ENCODE results near the gene TUBG2.

DNA sequence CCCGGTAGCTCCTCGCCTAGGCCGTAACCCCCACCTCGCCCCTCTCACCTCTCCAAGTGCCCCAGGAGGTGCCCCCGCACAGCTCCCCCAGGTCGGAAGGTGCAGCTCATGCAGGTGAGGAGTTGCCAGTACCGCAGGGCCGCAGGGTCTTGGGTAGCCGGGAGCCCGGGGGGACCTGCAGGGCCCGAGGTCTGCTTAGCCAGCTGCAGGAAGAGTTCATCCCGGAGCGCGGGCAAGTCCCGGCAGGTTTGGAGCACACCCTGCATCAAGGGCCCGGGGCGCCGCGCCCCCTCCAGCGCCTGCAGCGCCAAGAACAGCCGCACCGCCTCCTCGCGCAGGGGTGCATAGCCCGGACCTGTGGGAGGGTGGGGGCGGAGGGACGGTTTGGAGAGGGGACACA lies 13.0 kb downstream of the TUBG2 start:
- TF ChIP-seq CHD2 (IDR thresholded peaks at IDR 0.05; ENCODE audit: low read length) (no peak), POLR2AphosphoS5 (IDR thresholded peaks at IDR 0.05; ENCODE audit: low read depth, low read length) (no peak)
